AML-193 (cell line): ENCODE data around the gene TBC1D22A.

Source experiments
- DNase-seq, 2 experiments: peaks; one replicate each; lab custom pipeline; 2025; lab: John Stamatoyannopoulos, UW

Gene TBC1D22A

DNA sequence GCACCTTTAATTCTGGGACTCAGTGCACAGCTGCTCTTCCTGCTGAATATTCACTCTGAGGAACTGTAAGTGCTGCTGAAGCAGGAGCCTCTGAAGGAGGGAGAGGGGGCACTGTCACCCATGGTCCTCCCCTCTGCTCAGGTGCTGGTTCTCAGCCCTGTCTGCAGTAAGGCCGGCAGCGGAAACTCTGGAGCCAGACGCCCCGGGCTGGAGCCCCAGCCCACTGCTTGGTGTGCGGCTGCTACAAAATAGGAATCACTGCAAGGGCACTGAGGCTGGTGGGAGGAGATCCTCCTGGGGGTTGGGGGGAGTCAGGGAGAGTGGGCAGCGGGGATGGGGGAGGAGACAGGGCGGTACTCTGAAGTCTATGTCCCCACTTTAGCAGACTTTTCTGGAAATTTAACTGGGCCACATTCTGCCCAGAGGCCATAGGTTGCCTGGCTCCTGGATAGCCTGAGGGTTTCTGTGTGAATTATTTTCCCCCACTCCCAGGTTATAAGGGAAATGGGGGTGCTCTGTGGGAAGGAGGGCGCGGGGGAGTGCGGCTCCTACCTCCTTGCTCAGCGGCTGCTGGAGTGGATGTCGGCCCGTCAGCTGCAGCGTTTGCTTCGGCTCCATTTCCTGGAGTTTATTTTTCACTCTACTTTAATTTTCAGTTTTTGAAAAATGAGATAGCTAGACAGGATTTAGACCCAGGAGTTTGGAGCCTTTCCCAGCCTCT is 33.6 kb downstream of the TBC1D22A start:
- DNase-seq, result no peak

DNA sequence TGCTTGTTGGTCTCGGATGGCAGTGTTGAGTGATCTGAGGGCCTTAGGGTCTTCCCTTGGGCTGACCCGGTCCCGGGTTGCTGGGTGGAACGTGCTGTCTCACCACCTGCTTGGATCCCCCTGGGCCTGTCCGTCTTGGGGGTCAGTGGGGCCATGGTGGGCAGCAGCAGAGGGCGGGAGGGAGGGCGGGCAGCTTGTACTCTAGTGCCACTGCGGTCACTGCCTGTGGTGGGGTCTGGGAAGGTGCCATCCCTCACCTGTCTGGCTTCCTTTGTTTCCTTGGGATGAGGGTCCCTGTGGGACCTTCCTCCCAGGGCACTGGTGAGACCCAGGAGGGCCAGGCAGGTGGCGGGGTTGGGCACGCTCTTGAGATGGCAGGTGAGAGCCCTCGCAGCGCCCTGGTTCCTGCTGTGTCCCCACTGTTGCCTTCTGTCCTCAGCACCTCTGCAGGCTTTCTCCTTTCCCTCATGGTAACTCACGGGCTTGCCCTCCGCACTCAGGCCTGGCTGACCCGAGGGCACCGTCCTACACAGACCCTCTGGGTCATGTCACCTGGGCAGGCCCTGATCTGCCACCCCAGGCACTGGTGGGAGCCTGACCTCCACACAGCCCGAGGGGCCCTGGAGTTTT is 34.2 kb downstream of the TBC1D22A start:
- no peak for DNase-seq

DNA sequence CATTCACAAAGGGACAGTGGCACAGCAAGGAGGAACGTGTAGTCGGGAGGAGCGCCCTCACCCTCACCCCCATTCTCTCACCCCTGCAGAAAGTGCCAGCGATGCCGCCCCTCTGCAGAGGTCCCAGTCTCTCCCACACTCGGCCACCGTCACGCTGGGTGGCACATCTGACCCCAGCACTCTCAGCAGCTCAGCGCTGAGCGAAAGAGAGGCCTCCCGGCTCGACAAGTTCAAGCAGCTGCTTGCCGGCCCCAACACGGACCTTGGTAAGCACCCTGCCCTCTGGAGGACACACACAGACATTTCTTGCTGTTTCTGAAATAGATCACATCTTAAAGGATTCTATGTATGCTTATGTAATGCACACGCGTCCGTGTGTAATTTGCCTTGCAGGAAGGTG is 34.9 kb downstream of the TBC1D22A start:
- peak in 1 of 2 experiments; percentile 2 for DNase-seq

GRCh38 chr22:46798041-46798365 is 35.6 kb downstream of the TBC1D22A start:
- no peak for DNase-seq

GRCh38 chr22:46798366-46799350 is 36.2 kb downstream of the TBC1D22A start:
- DNase-seq, result peak; percentile 50 to 55

GRCh38 chr22:46799626-46800025 is 37.2 kb downstream of the TBC1D22A start:
- DNase-seq, result no peak

- no peak for DNase-seq
Observed at GRCh38 chr22:46800102-46800857, 37.8 kb downstream of the TBC1D22A start.

- no peak for DNase-seq
Observed at GRCh38 chr22:46801331-46801811, 38.9 kb downstream of the TBC1D22A start.

DNA sequence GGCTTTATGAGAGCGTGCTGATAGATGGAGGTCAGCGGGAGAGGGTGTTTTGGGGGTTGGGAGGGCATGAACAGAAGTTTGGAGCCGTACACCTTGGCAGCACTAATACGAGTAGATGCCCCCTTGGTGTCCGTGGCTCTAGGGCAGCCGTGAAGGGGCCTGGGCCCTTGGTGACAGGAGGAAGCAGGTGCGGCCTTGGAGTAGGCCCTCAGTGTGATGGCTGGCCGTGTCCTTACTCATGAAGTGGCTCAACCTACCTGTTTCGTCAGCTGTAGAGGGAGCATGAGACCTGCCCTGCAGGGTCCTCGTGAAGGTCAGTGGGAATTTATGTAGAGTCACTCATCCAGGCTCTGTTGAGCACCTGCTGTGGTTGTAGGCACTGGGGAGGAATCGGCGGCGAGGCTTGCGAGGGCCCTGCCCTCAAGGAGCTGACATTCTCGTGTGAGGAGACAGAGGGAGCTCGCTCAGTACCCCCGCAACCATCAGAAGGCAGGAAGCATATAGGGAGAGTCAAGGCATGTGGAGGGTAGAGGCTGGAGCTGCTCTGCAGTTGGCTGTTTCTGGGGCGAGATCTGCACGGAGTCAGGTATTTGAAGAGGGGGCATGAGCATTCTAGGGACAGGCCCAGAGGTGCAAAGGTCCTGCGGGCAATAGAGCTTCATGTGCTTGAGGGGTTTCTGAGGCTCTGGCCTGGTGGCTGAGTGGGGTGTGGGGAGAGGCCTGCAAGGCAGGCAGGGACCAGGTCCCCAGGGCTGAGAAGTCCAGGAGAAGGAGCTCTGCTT is 39.6 kb downstream of the TBC1D22A start:
- no peak for DNase-seq

DNA sequence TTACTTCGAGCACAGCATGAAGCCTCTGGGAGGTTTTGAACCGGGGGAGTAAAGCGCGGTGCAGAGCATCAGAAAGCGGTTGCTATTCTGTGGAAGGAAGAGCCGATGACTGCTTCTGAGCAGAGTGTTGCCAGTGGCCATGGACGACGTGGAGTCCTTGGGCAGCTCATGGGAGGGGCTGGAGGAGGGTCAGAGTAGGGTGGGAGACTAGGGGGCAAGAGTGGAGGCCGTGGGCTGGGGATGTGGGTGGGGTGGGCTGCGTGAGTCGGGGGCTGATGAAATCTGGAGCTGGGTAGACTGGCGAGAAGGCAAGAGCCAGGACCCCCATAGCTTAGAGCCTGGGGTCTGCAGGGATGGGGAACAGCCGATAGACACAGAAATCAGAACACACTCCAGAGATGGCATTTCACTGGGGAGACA is 40.2 kb downstream of the TBC1D22A start:
- DNase-seq, result no peak

DNA sequence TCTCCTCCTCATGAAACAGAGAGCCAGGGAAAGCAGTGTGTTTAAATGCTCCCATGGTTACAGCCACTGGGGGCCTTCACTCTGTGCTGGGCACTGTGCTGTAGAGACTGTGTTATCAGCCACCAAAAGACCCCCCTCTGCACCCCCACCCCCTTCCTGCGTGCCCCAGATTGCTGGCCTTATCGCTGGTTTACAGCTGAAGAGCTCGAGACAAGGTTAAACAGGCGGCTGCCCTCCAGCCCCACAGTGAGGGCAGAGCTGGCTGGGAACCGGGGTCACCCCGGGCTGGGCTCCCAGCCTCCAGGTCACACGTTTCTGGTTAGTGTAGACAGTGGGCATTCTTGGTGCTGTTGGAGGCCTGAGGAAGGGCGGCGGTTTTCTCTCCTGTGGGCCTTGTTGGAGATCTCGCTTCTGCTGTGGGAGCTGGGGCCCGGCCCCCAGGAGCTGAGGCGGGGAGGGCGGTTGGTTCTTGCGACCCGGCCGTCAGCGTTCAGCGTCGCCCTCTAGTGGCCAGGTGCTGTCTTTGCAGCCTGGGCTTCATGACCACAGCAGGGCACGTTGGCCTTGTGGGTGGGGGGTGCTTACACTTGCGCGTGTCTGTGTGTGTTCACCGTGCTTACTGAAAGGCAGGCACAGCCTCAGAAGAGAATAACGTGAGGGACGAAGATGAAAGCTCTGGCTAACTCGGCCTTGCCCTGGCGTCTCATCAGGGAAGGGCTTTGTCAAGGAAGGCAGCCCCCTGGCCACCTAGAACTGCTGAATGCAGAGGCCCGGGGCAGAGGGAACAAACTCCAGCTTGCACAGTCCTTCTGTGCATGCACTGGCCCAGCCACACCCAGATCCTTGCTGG is 40.8 kb downstream of the TBC1D22A start:
- peak in 1 of 2 experiments; percentile 4 for DNase-seq

DNA sequence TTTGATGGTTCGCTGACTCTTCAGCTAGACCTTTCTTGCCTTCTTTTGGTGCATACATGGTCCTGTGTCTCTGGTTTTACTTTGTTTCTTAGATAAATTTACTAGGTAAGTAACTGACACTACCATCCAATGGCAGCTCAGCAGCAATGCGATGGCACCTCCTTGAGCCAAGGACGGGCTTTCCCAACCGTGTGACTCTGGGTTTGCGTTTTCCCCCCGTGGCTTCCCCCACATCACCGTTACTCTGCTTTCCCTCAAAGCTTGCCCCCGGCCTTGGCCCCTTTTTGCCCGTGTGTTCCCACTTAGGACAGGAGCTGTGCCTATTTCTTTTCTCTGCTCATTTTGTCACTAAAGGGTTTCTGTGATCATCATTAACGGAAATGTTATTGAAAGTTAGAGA is 41.5 kb downstream of the TBC1D22A start:
- DNase-seq, result no peak

GRCh38 chr22:46806794-46807193 is 44.3 kb downstream of the TBC1D22A start:
- no peak for DNase-seq

DNA sequence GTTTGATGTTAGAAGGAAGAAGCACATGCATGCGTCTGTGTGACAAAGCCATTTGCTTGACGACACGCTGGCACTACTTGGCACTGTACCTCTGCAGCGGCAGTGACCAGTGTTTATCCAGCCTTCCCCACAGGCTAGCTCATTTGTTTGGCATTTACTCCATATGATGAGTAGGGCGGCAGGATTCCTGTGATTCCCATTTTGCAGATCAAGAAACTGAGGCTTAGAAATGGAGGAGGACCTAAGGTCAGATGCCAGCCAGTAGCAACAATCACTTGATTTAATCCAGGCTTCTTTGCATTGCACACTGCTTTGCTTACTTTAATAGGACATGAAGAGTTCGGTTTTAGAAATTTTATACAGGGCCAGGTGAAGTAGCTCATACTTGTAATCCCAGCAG is 45.0 kb downstream of the TBC1D22A start:
- DNase-seq, result no peak

DNA sequence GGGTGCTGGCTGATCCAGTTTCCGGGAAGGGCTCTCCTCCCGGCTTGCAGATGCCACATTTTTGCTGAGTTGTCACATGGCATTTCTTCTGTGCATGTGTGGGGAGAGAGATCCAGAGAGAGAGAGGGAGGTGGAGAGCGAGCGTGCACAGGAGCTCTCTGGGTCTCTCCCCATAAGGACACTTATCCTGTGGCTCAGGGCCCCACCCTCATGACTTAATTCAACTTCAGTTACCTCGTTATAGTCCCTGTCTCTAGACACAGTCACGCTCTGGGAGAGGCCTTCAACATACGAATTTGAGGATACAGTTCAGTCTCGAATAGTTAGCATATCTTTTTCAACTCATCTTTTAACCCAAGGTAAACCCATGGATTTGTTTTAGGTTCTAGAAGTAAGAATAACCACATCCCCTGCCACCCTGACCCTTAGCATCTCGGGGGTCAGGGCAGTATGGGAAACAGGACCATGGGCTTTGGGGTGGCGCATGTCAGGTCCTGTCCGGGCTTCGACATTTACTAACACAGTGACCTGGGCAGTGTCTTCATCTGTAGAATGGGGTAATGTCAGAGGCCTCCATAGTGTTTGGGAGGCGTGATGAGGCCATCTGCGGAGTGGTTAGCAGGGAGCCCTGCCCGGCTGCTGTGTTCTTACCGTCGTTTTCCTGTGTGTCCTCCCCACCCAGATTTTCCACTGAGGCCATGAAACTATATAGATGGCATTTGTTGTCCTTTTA is 46.9 kb downstream of the TBC1D22A start:
- DNase-seq, result no peak

- DNase-seq, result no peak
Observed at GRCh38 chr22:46810856-46811786, 48.7 kb downstream of the TBC1D22A start.

DNA sequence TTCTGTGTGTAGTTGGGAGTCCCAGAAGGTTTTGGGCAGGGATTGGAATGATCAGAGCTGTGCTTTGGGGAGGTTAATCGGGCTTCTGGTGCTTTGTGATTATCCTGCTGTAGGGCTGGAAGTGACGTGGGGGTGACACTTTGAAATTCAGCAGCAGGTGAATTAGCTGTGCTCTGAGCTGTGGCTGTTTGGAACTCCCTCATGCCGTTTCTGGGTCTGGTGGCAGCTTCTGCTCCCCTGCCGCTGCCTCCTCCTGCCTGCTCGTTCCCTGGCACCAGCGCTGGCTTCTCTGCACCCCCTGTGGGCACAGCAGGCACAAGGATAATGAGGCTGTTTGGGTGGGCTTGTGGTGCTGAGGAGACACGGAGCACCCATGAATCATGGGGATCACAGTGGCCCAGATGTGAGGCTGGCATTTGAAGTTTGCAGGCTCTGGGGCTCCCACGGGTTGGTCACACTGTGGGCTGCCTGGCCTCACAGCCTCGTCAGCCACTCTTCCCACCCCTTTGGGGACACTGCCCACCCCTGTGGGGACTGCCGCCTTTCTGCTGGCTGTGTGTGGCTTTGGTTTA is 49.7 kb downstream of the TBC1D22A start:
- DNase-seq, result no peak

DNA sequence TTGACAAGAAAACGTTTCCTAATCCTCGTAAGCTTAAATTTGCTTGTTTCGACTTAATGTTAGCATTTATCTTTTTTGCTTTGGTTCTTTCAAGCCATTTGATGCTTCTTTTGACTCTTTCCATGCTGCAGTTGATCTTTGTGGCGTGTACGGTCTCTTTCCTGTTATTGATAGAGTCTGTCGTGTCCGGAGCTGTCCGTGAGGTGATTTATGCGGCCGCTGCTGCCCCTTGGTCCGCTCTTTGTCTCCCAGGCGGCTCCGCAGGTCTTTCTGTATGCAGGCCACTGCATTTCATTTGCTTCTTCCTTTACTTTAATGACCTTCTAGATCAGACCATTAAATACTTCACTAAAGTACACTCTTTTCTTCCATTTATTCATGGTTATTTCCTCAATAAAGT is 50.3 kb downstream of the TBC1D22A start:
- DNase-seq, result no peak
